HG03469 (cell line): ENCODE measurements around the gene PTCHD4.

Experiments used
- ATAC-seq: cut with Tn5 transposase; IDR thresholded peaks from one replicate; pipeline ENCODE4 v1.9.1; 2021; ENCODE audit warnings: mild to moderate bottlenecking, moderate library complexity, moderate number of reproducible peaks; ENCODE audit not compliant: unreplicated experiment

PTCHD4 gene

GRCh38 chr6:48061265-48061990 lies 49.6 kb downstream of the PTCHD4 start:
- ATAC-seq: no peak
